Panc1 (cell line): ENCODE measurements around the gene KCNIP3. TPM values are rescaled to one million over a fixed set of nuclear protein-coding genes. Genes with fewer than 3 reads are reported as not detected.
A peak's percentile ranks its signal among the peaks of the same experiment; 100 is the strongest.

ENCODE experiments used
- ATAC-seq: fragments of 200-7000 bp; cut with Tn5 transposase; 2 replicates; pipeline ENCODE4 v1.9.1; 2020; ENCODE audit warnings: mild to moderate bottlenecking, moderate library complexity
- BruUV-seq: library from RNA; stranded (reverse); fragments of 400-500 nt; replicated peaks from 2 replicates; lab custom pipeline; 2021; lab: Mats Ljungman, UMichigan
- CTCF ChIA-PET: fragments of 300-600 bp; sonication (Branson Sonifier 250); formaldehyde crosslinking; loops from one replicate; lab custom pipeline; 2022; ENCODE audit warnings: antibody characterized with exemption; lab: Charles Lee
- POLR2A ChIA-PET: fragments of 300-600 bp; sonication (Branson Sonifier 250); formaldehyde crosslinking; loops from one replicate; lab custom pipeline; 2022; ENCODE audit warnings: antibody characterized with exemption; lab: Charles Lee
- DNase-seq: peaks from one replicate; pipeline ENCODE4 v3.0.0-alpha.2; 2010; ENCODE audit warnings: low read depth, low spot score
- H3K27ac ChIP-seq: 2 replicates; pipeline ENCODE4 v1.5.1; 2011; ENCODE audit warnings: mild to moderate bottlenecking, low read length, inconsistent platforms
- H3K27me3 ChIP-seq: fragments of 200-500 bp; sonication (Bioruptor generic); 2 replicates; pipeline ENCODE4 v1.6.0; 2014; ENCODE audit warnings: low read length, inconsistent platforms; ENCODE audit not compliant: control insufficient read depth, insufficient read depth
- H3K36me3 ChIP-seq: fragments of 200-500 bp; sonication (Bioruptor generic); 2 replicates; pipeline ENCODE4 v1.5.1; 2014; ENCODE audit warnings: inconsistent platforms, mild to moderate bottlenecking, low read length, moderate library complexity; ENCODE audit not compliant: control insufficient read depth, insufficient read depth
- H3K4me1 ChIP-seq: 2 replicates; pipeline ENCODE4 v1.5.1; 2011; ENCODE audit warnings: inconsistent platforms, mild to moderate bottlenecking, low read length, moderate library complexity; ENCODE audit not compliant: control insufficient read depth, insufficient read depth
- H3K4me3 ChIP-seq, 2 experiments: 2 replicates each; pipeline ENCODE4 v1.5.1; 2011 to 2012; ENCODE audit warnings: low read depth in 2 of 2, low read length in 2 of 2, mild to moderate bottlenecking in 2 of 2, inconsistent platforms in 1 of 2, moderate library complexity in 1 of 2
- H3K9me3 ChIP-seq: fragments of 200-500 bp; sonication (Bioruptor generic); 2 replicates; pipeline ENCODE4 v1.5.1; 2014; ENCODE audit warnings: low read depth, mild to moderate bottlenecking, inconsistent platforms, low read length, moderate library complexity; ENCODE audit not compliant: control insufficient read depth, insufficient read depth
- POLR2AphosphoS5 ChIP-seq: IDR thresholded peaks from 2 replicates; pipeline ENCODE4 v1.6.1; 2012; ENCODE audit warnings: mild to moderate bottlenecking, low read depth, low read length, moderate library complexity
- SIN3A ChIP-seq: IDR thresholded peaks from 2 replicates; pipeline ENCODE4 v1.6.1; 2012; ENCODE audit warnings: low read depth, mild to moderate bottlenecking, low read length, moderate library complexity, borderline replicate concordance; ENCODE audit not compliant: insufficient read depth
- TCF7L2 ChIP-seq: IDR thresholded peaks from 2 replicates; pipeline ENCODE4 v1.6.1; 2011; ENCODE audit warnings: mild to moderate bottlenecking, low read depth, low read length, inconsistent platforms
- in situ Hi-C: cut with HindIII; loops from 2 replicates; pipeline ENCODE4 v1.10.0; 2016; ENCODE audit warnings: low sequenced_read_pairs, low pct_unique_long_range_greater_than_20kb
- intact Hi-C: fragments of 100-400 bp; cut with micrococcal nuclease; formaldehyde crosslinking; loops from one replicate; pipeline ENCODE4 v1.10.0; 2022; ENCODE audit not compliant: unreplicated experiment
- total RNA-seq: library from RNA; stranded (reverse); gene quantifications from one replicate; pipeline ENCODE4 v1.2.1, GENCODE V29; 2021; ENCODE audit not compliant: unreplicated experiment
- TF ChIP-seq, protein P1 (sequence below), 2 experiments: IDR thresholded peaks; 2 replicates each; pipeline ENCODE4 v1.6.1; 2011 to 2012; ENCODE audit warnings: low read depth in 2 of 2, control low read depth in 1 of 2, low read length in 1 of 2, mild to moderate bottlenecking in 1 of 2, moderate library complexity in 1 of 2; ENCODE audit not compliant: insufficient read depth in 1 of 2
- TF ChIP-seq, protein P2 (sequence below): fragments of 450-650 bp; IDR thresholded peaks from 2 replicates; pipeline ENCODE4 v1.5.1; 2017; ENCODE audit warnings: mild to moderate bottlenecking

KCNIP3 gene
- total RNA-seq, 1 experiment from 2014 or later = 17.5 TPM

- in situ Hi-C loops = no loop called here
- ATAC-seq (peak; percentile 39), DNase-seq (no peak)
- Histone ChIP-seq H3K27me3 (no peaks in the 10 kb centered on the region), H3K27ac (no peak overlapping the region), H3K4me3 (no peak overlapping the region), H3K9me3 (no peaks in the 10 kb centered on the region), H3K36me3 (no peaks in the 10 kb centered on the region), H3K4me1 (no peaks in the 10 kb centered on the region)
- ChIA-PET POLR2A (no interaction called here), CTCF (no interaction called here)
- BruUV-seq = no TSS peak
- TF ChIP-seq TCF7L2 (no peak), SIN3A (no peak), POLR2AphosphoS5 (no peak)
- TF ChIP-seq, protein P1, sequence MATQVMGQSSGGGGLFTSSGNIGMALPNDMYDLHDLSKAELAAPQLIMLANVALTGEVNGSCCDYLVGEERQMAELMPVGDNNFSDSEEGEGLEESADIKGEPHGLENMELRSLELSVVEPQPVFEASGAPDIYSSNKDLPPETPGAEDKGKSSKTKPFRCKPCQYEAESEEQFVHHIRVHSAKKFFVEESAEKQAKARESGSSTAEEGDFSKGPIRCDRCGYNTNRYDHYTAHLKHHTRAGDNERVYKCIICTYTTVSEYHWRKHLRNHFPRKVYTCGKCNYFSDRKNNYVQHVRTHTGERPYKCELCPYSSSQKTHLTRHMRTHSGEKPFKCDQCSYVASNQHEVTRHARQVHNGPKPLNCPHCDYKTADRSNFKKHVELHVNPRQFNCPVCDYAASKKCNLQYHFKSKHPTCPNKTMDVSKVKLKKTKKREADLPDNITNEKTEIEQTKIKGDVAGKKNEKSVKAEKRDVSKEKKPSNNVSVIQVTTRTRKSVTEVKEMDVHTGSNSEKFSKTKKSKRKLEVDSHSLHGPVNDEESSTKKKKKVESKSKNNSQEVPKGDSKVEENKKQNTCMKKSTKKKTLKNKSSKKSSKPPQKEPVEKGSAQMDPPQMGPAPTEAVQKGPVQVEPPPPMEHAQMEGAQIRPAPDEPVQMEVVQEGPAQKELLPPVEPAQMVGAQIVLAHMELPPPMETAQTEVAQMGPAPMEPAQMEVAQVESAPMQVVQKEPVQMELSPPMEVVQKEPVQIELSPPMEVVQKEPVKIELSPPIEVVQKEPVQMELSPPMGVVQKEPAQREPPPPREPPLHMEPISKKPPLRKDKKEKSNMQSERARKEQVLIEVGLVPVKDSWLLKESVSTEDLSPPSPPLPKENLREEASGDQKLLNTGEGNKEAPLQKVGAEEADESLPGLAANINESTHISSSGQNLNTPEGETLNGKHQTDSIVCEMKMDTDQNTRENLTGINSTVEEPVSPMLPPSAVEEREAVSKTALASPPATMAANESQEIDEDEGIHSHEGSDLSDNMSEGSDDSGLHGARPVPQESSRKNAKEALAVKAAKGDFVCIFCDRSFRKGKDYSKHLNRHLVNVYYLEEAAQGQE (IDR thresholded peaks at IDR 0.05; ENCODE audit: insufficient read depth in 1 of 2, low read depth in 2 of 2, low read length in 1 of 2) = no peak
- TF ChIP-seq, protein P2, sequence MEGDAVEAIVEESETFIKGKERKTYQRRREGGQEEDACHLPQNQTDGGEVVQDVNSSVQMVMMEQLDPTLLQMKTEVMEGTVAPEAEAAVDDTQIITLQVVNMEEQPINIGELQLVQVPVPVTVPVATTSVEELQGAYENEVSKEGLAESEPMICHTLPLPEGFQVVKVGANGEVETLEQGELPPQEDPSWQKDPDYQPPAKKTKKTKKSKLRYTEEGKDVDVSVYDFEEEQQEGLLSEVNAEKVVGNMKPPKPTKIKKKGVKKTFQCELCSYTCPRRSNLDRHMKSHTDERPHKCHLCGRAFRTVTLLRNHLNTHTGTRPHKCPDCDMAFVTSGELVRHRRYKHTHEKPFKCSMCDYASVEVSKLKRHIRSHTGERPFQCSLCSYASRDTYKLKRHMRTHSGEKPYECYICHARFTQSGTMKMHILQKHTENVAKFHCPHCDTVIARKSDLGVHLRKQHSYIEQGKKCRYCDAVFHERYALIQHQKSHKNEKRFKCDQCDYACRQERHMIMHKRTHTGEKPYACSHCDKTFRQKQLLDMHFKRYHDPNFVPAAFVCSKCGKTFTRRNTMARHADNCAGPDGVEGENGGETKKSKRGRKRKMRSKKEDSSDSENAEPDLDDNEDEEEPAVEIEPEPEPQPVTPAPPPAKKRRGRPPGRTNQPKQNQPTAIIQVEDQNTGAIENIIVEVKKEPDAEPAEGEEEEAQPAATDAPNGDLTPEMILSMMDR = no peak
- intact Hi-C loops = no loop called here
These were observed 32.0 kb upstream of the KCNIP3 start for GRCh38 chr2:95265182-95265581.

DNA sequence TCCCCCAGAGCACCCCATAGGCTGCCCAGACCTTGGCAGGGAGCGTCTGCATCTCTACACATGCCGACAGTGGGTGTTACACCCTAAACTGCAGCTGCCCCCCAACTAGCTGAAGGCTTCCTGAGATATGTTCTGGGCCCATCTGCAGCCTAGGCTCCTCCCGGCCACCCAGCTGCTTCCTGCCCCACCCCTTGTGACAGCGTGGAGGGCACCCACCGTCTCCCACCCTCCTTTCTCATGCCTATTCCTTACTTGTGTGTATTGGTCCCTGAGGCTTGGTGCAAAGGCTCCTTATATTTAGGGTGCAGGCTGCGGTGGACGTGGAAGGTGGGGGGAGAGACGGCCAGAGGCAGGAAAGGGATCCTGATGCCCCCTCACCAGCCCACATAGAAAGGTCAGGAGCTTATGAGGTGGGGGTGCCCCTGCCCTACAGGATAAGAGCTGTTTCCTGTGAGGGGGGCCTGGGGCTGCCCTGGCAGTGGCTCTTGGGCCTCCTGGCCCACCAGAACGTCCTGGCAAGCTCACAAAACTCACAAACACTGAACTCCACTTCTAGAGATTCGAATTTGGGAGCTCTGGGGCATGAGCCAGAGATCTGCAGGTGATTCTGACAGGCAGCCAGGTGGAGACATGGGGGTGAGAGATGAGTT, 30.2 kb upstream of the KCNIP3 start:
- H3K4me1 ChIP-seq = no peaks in the 10 kb centered on the region
- H3K9me3 ChIP-seq = no peaks in the 10 kb centered on the region
- CTCF ChIA-PET = no interaction called here
- no peaks in the 10 kb centered on the region for H3K27me3 ChIP-seq
- no peak overlapping the region for H3K4me3 ChIP-seq
- H3K36me3 ChIP-seq = no peaks in the 10 kb centered on the region
- TF ChIP-seq, protein P2 = no peak
- ATAC-seq = no peak
- DNase-seq = no peak
- no TSS peak for BruUV-seq
- POLR2A ChIA-PET = no interaction called here
- in situ Hi-C loops = no loop called here
- no peak overlapping the region for H3K27ac ChIP-seq
- intact Hi-C loops = no loop called here
